ENCODE data around the gene SYCE1.

DNA sequence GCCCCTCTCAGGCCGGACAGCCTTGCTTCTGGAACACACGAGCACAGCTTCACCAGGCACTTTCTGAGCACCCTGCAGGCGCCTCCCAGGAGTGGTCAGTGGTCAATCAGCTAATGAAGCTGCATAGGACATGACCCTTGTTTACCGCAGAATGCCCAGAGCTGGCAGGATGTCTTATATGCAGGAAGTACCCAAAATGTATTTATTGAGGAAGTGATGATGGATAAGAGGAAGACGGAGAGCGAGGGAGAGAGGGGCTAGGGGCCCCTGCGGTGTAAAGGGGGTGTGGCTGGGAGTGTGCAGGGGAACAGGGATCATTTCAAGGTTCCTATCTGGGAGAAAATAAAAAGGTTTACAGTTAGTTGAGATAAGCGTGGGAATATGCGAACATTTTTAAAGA is 34.9 kb downstream of the SYCE1 start:
- TF ChIP-seq POLR2AphosphoS5 (IDR thresholded peaks at IDR 0.05; ENCODE audit: low read depth, low read length), result no peak
- no peak for TF ChIP-seq TAF1 (IDR thresholded peaks at IDR 0.05; ENCODE audit: borderline replicate concordance, insufficient read depth, low read length)
